Esophagus muscularis mucosa (tissue), 3 donors: ENCODE data around the gene TESK2.

Experiments
- CTCF ChIP-seq, 3 experiments: fragments of 200-600 bp in 2 of 3; fragments of 450-650 bp in 1 of 3; sonication (generic) in 2 of 3; IDR thresholded peaks; one replicate each; pipeline ENCODE4 v1.5.1; 2017 to 2019; ENCODE audit warnings: antibody characterized with exemption in 3 of 3, mild to moderate bottlenecking in 2 of 3, moderate library complexity in 1 of 3
- POLR2A ChIP-seq: fragments of 450-650 bp; IDR thresholded peaks from one replicate; pipeline ENCODE4 v1.6.1; 2017; ENCODE audit warnings: antibody characterized with exemption, moderate library complexity, mild to moderate bottlenecking, low read depth

- TF ChIP-seq POLR2A, result no peak
- TF ChIP-seq CTCF (IDR thresholded peaks at IDR 0.05), result no peak
These were observed 163.1 kb downstream of the TESK2 start for GRCh38 chr1:45327644-45328515.
